ENCODE measurements around the gene GPR12.

DNA sequence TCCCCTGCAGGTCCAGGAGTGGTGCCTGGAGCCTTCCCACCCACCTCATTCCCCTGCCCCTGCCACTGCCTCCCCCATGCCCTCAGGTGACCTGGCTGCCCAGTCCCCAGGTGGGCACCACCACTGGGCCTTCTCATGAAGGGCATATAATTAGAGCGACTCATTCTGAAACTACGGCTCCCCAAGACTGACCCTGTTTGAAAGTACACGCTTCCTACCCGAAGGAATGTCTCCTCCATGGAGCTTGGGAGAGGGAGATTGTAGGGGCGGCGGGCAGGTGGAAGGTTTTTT is 52.6 kb downstream of the GPR12 start:
- TF ChIP-seq CTCF (IDR thresholded peaks at IDR 0.05) (no peak), POLR2A (IDR thresholded peaks at IDR 0.05) (no peak)

Data from vagina (tissue), 2 donors.